Liver (tissue), 3 donors: ENCODE data around the gene PUS3.

Experiments
- ATF3 ChIP-seq: IDR thresholded peaks from 2 replicates; pipeline ENCODE4 v1.6.1; 2016; ENCODE audit warnings: antibody characterized with exemption
- CTCF ChIP-seq: fragments of 150-350 bp; IDR thresholded peaks from 2 replicates; pipeline ENCODE4 v1.5.1; 2017; ENCODE audit warnings: improper control_type of control experiment, low read depth, low read length; ENCODE audit not compliant: missing input control
- EGR1 ChIP-seq, 2 donors: IDR thresholded peaks; 2 replicates each; pipeline ENCODE4 v1.6.1; 2016 to 2018; ENCODE audit warnings: antibody characterized with exemption in 2 of 2, low read depth in 2 of 2
- REST ChIP-seq: IDR thresholded peaks from 2 replicates; pipeline ENCODE4 v1.6.1; 2016; ENCODE audit warnings: antibody characterized with exemption, mild to moderate bottlenecking
- TAF1 ChIP-seq: conservative IDR thresholded peaks from 2 replicates; pipeline ENCODE4 v1.6.1; 2016; ENCODE audit warnings: antibody characterized with exemption, mild to moderate bottlenecking
- TF ChIP-seq, protein P1 (sequence below): IDR thresholded peaks from 2 replicates; pipeline ENCODE4 v1.6.1; 2016; ENCODE audit warnings: antibody characterized with exemption
- donor health status: healthy.
- donor health status: healthy.

GRCh38 chr11:125948278-125949051, 45.5 kb upstream of the PUS3 start:
- no peak for TF ChIP-seq CTCF
- TF ChIP-seq, protein P1, sequence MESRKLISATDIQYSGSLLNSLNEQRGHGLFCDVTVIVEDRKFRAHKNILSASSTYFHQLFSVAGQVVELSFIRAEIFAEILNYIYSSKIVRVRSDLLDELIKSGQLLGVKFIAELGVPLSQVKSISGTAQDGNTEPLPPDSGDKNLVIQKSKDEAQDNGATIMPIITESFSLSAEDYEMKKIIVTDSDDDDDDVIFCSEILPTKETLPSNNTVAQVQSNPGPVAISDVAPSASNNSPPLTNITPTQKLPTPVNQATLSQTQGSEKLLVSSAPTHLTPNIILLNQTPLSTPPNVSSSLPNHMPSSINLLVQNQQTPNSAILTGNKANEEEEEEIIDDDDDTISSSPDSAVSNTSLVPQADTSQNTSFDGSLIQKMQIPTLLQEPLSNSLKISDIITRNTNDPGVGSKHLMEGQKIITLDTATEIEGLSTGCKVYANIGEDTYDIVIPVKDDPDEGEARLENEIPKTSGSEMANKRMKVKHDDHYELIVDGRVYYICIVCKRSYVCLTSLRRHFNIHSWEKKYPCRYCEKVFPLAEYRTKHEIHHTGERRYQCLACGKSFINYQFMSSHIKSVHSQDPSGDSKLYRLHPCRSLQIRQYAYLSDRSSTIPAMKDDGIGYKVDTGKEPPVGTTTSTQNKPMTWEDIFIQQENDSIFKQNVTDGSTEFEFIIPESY = no peak
- no peak for TF ChIP-seq EGR1 (IDR thresholded peaks at IDR 0.05; ENCODE audit: low read depth in 2 of 2)
- no peak for TF ChIP-seq REST
- TF ChIP-seq TAF1 = no peak
- TF ChIP-seq ATF3 = no peak
